Stimulated activated memory B cell treated with anti-CD40 and anti-IgM and Interleukin-4, amounts not matched to agents 10 μg/mL and 1 μg/mL and 100 μg/mL, for 72 hours (primary cell): Measurements from ENCODE around the gene OTOS.

Experiments
- ATAC-seq: fragments of 150-1000 bp; cut with Tn5 transposase; 2 replicates; pipeline ENCODE4 v1.10.0; 2021
- H3K27ac Mint-ChIP-seq: one replicate; pipeline ENCODE4 v1.8.0; 2022; ENCODE audit warnings: mild to moderate bottlenecking, mixed read lengths
- H3K27me3 Mint-ChIP-seq: one replicate; pipeline ENCODE4 v1.8.0; 2022; ENCODE audit warnings: mixed read lengths
- H3K36me3 Mint-ChIP-seq: one replicate; pipeline ENCODE4 v1.8.0; 2022; ENCODE audit warnings: mixed read lengths
- H3K4me1 Mint-ChIP-seq: one replicate; pipeline ENCODE4 v1.8.0; 2022; ENCODE audit warnings: mixed read lengths
- H3K4me3 Mint-ChIP-seq: one replicate; pipeline ENCODE4 v1.8.0; 2022; ENCODE audit warnings: mild to moderate bottlenecking, moderate library complexity, mixed read lengths
- H3K9me3 Mint-ChIP-seq: one replicate; pipeline ENCODE4 v1.8.0; 2022; ENCODE audit warnings: mixed read lengths

The OTOS gene

GRCh38 chr2:240170883-240171282 is 30.4 kb upstream of the OTOS start:
- H3K4me1 Mint-ChIP-seq: no peaks in the 10 kb centered on the region
- peaks cover 39% of the 10 kb centered on the region for H3K27me3 Mint-ChIP-seq
- no peak overlapping the region for H3K4me3 Mint-ChIP-seq
- no peaks in the 10 kb centered on the region for H3K36me3 Mint-ChIP-seq
- H3K9me3 Mint-ChIP-seq: peaks cover 10% of the 10 kb centered on the region
- no peak overlapping the region for H3K27ac Mint-ChIP-seq
- no peak for ATAC-seq

- H3K9me3 Mint-ChIP-seq: peaks cover 10% of the 10 kb centered on the region
- H3K27ac Mint-ChIP-seq: no peak overlapping the region
- ATAC-seq: no peak
- no peaks in the 10 kb centered on the region for H3K4me1 Mint-ChIP-seq
- H3K4me3 Mint-ChIP-seq: no peak overlapping the region
- peaks cover 42% of the 10 kb centered on the region for H3K27me3 Mint-ChIP-seq
- no peaks in the 10 kb centered on the region for H3K36me3 Mint-ChIP-seq
Observed at GRCh38 chr2:240170354-240170735, 29.9 kb upstream of the OTOS start.

DNA sequence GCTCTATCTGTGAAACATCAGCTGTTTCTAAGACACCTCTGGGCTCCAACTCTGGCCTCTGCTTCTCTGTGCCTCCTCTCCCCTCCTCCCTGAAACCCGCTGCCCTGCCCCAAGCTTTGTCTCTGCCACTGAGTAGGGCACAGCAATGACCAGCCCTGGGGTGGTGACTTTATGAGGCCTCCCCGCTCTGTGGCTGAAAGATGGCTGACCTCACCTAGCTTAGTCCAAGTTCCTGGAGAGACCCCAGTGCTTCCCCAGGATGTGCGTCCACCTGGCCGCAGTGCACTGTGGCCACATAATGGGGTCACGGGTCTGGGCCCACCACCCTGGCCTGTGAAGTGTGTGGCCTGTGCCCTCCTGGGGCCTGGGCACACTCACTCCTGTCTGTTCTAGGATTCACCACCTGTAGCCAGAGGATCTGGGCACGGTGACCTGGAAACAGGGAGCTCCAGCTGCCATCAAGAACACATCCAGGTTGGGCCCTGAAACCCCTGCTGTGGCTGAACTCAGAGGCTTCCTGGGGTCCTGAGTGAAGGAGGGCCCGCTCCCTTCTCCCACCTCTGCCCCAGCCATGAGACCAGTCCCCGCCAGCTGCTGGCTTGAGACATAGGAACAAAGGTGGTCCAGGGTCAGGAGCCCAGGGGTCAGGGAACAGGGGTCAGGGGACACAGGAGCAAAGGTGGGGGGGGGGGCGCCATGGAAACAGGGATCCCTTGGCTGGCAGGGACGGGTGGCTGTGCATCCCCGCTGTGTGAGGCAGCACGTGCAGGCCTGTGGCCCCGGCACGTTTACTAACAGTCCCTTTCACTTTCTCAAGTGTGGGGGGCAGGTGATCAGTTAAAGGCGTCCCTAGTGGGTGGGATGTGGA is 29.3 kb upstream of the OTOS start:
- H3K36me3 Mint-ChIP-seq: no peaks in the 10 kb centered on the region
- no peak overlapping the region for H3K27ac Mint-ChIP-seq
- no peak for ATAC-seq
- H3K27me3 Mint-ChIP-seq: peaks cover 42% of the 10 kb centered on the region
- H3K4me1 Mint-ChIP-seq: no peaks in the 10 kb centered on the region
- peaks cover 10% of the 10 kb centered on the region for H3K9me3 Mint-ChIP-seq
- H3K4me3 Mint-ChIP-seq: no peak overlapping the region

DNA sequence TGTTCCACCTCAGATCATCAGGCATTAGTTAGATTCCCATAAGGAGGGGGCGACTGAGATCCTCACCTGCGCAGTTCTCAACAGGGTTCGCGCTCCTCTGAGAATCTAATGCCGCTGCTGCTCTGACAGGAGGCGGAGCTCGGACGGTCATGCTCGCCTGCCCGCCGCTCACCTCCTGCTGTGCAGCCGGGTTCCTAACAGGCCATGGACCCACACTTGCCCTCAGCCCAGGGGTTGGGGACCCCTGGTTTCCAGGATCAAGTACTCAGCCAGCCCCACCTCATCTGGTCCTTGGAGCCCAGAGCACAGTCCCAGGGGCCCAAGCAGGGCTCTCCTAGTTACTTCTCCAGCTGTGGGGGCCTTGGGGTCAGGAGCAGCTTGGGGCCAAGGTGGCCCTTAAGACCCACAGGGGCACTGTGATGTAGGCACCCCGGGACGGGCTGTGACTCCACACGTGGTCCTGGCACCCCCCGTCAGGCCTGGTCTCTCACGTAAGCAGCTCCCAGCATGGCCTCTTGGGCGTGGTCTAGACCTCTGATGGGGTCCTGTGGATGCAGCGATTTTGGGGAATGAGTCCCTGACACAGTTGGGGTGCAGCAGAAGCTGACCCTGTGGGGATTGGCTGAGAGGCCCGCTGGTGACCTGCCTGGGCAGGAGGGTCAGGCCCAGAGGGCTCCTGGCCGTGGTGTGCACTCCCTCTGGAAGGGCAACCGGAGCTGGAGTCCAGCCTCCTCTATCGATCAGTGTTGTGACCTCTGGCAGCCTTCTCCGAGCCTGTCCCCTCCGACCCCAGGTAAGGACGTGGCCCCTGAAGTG is 28.3 kb upstream of the OTOS start:
- peaks cover 42% of the 10 kb centered on the region for H3K27me3 Mint-ChIP-seq
- H3K9me3 Mint-ChIP-seq: peaks cover 11% of the 10 kb centered on the region
- no peak for ATAC-seq
- no peak overlapping the region for H3K27ac Mint-ChIP-seq
- H3K4me1 Mint-ChIP-seq: no peaks in the 10 kb centered on the region
- no peak overlapping the region for H3K4me3 Mint-ChIP-seq
- H3K36me3 Mint-ChIP-seq: no peaks in the 10 kb centered on the region

DNA sequence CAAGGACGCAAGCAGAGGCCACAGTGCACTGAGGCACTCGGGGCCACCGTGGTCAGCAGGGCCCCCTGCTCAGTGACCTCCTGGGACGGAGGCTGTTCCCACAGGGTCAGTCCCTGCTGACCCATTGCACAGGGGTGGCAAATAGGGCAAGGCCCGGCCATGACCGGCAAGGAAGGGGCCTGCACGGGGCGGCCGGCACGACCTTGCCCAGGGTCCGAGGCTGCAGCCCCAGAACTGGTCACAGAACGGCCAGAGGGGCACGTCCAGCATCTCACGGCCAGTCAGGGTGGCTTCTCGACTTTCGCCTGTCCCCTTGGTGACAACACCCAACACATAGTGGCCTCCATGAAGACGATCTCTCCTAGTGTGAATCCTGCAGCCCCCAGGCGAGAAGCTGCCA is 27.6 kb upstream of the OTOS start:
- H3K4me1 Mint-ChIP-seq: no peaks in the 10 kb centered on the region
- H3K27me3 Mint-ChIP-seq: peaks cover 42% of the 10 kb centered on the region
- no peaks in the 10 kb centered on the region for H3K36me3 Mint-ChIP-seq
- no peak overlapping the region for H3K27ac Mint-ChIP-seq
- H3K9me3 Mint-ChIP-seq: peaks cover 11% of the 10 kb centered on the region
- H3K4me3 Mint-ChIP-seq: no peak overlapping the region
- ATAC-seq: no peak

GRCh38 chr2:240167588-240167880 is 27.1 kb upstream of the OTOS start:
- H3K4me3 Mint-ChIP-seq: no peak overlapping the region
- peaks cover 8% of the 10 kb centered on the region for H3K9me3 Mint-ChIP-seq
- no peak overlapping the region for H3K27ac Mint-ChIP-seq
- H3K27me3 Mint-ChIP-seq: peaks cover 42% of the 10 kb centered on the region
- no peaks in the 10 kb centered on the region for H3K4me1 Mint-ChIP-seq
- H3K36me3 Mint-ChIP-seq: no peaks in the 10 kb centered on the region
- no peak for ATAC-seq

DNA sequence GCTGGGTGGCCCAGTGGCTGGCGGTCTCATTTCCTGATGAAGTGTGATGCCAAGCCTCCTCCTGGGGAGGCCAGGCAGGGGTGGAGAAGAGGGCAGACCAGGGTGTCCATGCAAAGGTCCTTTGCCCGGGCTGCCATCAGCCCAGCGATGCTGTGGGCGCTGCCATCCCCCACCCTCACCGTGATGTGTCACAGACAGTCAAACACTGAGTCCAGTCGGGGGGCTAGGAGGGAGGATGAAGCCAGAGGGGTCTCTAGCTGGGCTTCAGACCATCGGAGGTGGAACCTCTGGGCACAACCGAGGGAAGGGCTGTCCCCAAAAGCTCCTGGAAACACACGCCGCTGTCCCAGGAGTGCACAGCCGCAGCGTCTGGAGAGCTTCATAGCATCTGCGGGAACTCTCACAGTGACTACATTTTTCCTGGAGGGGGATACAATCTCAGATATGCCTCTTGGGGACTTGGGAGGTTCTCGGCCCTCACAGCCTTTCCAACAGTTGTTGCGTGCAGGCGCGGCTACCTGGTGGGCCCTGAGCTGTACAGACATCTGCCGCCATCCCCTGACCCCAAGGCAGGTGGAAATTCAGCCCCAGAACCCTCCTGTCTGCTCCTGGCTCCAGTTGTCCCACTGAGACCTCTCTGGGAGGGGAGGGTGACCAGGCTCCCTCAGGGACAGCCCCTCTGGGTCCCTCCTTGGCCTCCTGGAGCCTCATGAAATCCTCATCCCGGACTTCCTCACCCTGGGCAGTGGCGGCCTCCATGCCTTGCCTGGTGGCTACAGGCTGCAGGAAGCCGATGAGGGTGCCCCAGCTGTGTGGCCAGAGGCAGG is 26.5 kb upstream of the OTOS start:
- H3K36me3 Mint-ChIP-seq: no peaks in the 10 kb centered on the region
- H3K27ac Mint-ChIP-seq: no peak overlapping the region
- no peak for ATAC-seq
- peaks cover 8% of the 10 kb centered on the region for H3K9me3 Mint-ChIP-seq
- H3K27me3 Mint-ChIP-seq: peaks cover 42% of the 10 kb centered on the region
- no peaks in the 10 kb centered on the region for H3K4me1 Mint-ChIP-seq
- H3K4me3 Mint-ChIP-seq: no peak overlapping the region

GRCh38 chr2:240166191-240166590 is 25.7 kb upstream of the OTOS start:
- no peaks in the 10 kb centered on the region for H3K4me1 Mint-ChIP-seq
- no peak overlapping the region for H3K4me3 Mint-ChIP-seq
- H3K36me3 Mint-ChIP-seq: no peaks in the 10 kb centered on the region
- no peak overlapping the region for H3K27ac Mint-ChIP-seq
- peaks cover 8% of the 10 kb centered on the region for H3K9me3 Mint-ChIP-seq
- ATAC-seq: no peak
- H3K27me3 Mint-ChIP-seq: peaks cover 38% of the 10 kb centered on the region

- Mint-ChIP-seq H3K4me1 (no peaks in the 10 kb centered on the region), H3K4me3 (no peak overlapping the region), H3K27me3 (peaks cover 39% of the 10 kb centered on the region), H3K9me3 (peaks cover 8% of the 10 kb centered on the region), H3K36me3 (no peaks in the 10 kb centered on the region), H3K27ac (no peak overlapping the region)
- ATAC-seq: no peak
Observed at GRCh38 chr2:240165661-240166060, 25.2 kb upstream of the OTOS start.

DNA sequence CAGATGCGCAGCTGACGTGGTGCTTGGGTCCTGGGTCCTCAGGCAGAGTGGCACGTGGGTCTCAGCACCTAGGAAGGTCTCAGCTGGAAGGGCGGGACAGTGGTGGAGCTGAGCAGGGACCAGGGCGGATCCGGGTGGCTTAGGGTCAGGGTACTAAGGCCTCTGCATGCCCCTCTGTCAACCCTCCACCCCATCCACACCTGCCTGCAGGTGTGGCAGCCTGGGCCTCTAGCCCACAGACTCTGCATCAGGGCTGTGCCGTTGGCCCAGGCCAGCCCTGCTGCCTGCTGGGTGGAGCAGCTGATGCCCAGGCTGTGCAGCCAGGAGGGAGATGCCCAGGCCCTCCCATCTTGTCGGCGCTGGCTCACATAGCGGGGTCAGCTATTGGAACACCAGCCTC is 24.6 kb upstream of the OTOS start:
- Mint-ChIP-seq H3K4me1 (no peaks in the 10 kb centered on the region), H3K36me3 (no peaks in the 10 kb centered on the region), H3K9me3 (peaks cover 8% of the 10 kb centered on the region), H3K27ac (no peak overlapping the region), H3K27me3 (peaks cover 44% of the 10 kb centered on the region), H3K4me3 (no peak overlapping the region)
- no peak for ATAC-seq

- H3K4me3 Mint-ChIP-seq: no peak overlapping the region
- H3K4me1 Mint-ChIP-seq: no peaks in the 10 kb centered on the region
- no peak overlapping the region for H3K27ac Mint-ChIP-seq
- H3K36me3 Mint-ChIP-seq: no peaks in the 10 kb centered on the region
- H3K9me3 Mint-ChIP-seq: peaks cover 8% of the 10 kb centered on the region
- ATAC-seq: no peak
- peaks cover 40% of the 10 kb centered on the region for H3K27me3 Mint-ChIP-seq
Observed at GRCh38 chr2:240164586-240164985, 24.1 kb upstream of the OTOS start.

- H3K4me3 Mint-ChIP-seq: no peak overlapping the region
- H3K9me3 Mint-ChIP-seq: peaks cover 9% of the 10 kb centered on the region
- ATAC-seq: no peak
- peaks cover 36% of the 10 kb centered on the region for H3K27me3 Mint-ChIP-seq
- H3K36me3 Mint-ChIP-seq: no peaks in the 10 kb centered on the region
- H3K4me1 Mint-ChIP-seq: no peaks in the 10 kb centered on the region
- H3K27ac Mint-ChIP-seq: no peak overlapping the region
Observed at GRCh38 chr2:240163844-240164574, 23.6 kb upstream of the OTOS start.

GRCh38 chr2:240162939-240163714 is 22.7 kb upstream of the OTOS start:
- H3K36me3 Mint-ChIP-seq: no peaks in the 10 kb centered on the region
- ATAC-seq: no peak
- no peak overlapping the region for H3K4me3 Mint-ChIP-seq
- H3K27me3 Mint-ChIP-seq: peaks cover 36% of the 10 kb centered on the region
- H3K4me1 Mint-ChIP-seq: no peaks in the 10 kb centered on the region
- H3K9me3 Mint-ChIP-seq: peaks cover 10% of the 10 kb centered on the region
- no peak overlapping the region for H3K27ac Mint-ChIP-seq

DNA sequence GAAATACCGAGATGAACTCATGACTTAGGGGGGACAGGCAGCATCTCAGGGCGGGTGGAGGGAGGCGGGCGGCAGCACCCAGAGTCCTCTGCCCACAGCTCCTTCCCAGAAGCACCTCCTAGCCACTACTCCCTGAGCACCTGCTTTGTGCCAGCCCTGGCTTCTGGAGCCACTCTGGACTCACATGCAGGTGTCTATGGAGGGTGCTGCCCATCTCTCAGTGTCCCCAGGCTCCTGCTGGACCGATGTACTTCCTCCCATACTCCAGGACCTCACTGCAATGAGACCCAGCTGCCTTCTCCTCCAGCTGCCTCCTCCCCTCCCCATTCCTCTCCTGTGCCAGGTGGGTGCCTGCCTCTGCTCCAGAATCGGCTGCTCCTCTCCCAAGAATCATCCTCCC is 22.1 kb upstream of the OTOS start:
- no peaks in the 10 kb centered on the region for H3K36me3 Mint-ChIP-seq
- ATAC-seq: no peak
- peaks cover 10% of the 10 kb centered on the region for H3K9me3 Mint-ChIP-seq
- no peak overlapping the region for H3K4me3 Mint-ChIP-seq
- no peaks in the 10 kb centered on the region for H3K4me1 Mint-ChIP-seq
- H3K27me3 Mint-ChIP-seq: peaks cover 32% of the 10 kb centered on the region
- H3K27ac Mint-ChIP-seq: no peak overlapping the region
